ENCODE results near the gene ADM2. TPM values are rescaled to one million over a fixed set of nuclear protein-coding genes. Genes with fewer than 3 reads are reported as not detected.

Gene ADM2
- total RNA-seq, 1 donor from 2014 or later: not detected

DNA sequence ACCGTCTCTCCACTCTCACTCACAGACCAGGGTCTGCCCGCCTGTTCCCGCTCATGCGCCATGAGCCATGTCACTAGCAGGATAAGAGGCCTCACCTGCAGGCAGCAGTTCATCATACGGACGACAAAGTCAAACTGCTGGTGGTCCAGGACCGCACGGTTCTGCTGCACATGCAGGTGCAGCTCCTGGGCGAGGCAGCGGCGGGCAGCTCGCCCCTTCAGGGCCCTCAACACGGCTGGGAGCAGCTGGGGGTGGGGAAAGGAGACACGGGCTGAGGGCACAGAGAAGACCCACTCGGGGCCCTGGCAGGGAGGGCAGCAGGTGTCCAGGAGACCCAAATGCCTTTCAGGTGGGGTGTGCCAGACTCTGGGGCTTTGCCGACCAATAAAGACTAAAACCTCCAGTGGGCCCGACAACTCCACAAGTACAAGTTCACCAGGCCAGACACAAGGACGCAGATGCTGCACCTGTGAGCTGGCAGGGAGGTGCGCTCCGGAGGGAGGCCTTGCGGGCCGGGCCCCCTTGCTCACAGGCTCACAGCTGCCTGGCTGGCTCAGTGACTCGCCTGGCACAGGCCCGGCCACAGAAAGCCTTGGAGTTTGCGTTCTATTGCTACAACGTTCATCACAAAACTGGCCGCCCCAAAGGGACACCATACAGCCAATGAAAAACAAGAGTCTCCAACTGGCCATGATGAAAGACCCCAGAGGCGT, 18.0 kb upstream of the ADM2 start:
- intact Hi-C loops (cut with DNase I): no loop called here
- ATAC-seq (ENCODE audit: poor library complexity) (no peak), DNase-seq (no peak)

DNA sequence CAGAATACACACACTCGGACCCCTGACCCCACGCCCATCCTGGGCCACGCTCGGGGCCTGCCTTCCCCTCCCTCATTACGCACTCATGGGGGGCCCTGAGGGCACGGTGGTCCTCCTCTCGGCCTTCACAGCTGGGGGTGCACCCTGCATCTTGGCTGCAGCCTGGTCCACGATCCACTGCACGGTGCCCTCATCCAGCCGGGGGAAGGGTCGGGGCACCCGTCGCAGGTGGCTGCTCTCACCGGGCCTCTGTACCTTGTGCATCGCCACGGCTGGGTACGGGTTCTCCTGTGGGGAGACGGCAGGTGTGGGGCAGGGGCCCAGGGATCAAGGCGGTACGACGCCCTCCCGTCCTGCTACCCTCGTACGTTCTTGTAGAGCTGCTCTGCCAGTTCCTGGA, 16.9 kb upstream of the ADM2 start:
- intact Hi-C loops (cut with DNase I): no loop called here
- ATAC-seq (ENCODE audit: poor library complexity): no peak
- DNase-seq: no peak

- ATAC-seq (ENCODE audit: poor library complexity): no peak
Observed at GRCh38 chr22:50465066-50465930, 16.0 kb upstream of the ADM2 start.

GRCh38 chr22:50467341-50467740, 14.0 kb upstream of the ADM2 start:
- ATAC-seq (ENCODE audit: poor library complexity) (no peak), DNase-seq (no peak)
- intact Hi-C loops (cut with DNase I): no loop called here

More at GRCh38 chr22:50465066-50465930, 16.0 kb upstream of the ADM2 start:
- no peak for DNase-seq
- intact Hi-C loops (cut with DNase I): no loop called here

DNA sequence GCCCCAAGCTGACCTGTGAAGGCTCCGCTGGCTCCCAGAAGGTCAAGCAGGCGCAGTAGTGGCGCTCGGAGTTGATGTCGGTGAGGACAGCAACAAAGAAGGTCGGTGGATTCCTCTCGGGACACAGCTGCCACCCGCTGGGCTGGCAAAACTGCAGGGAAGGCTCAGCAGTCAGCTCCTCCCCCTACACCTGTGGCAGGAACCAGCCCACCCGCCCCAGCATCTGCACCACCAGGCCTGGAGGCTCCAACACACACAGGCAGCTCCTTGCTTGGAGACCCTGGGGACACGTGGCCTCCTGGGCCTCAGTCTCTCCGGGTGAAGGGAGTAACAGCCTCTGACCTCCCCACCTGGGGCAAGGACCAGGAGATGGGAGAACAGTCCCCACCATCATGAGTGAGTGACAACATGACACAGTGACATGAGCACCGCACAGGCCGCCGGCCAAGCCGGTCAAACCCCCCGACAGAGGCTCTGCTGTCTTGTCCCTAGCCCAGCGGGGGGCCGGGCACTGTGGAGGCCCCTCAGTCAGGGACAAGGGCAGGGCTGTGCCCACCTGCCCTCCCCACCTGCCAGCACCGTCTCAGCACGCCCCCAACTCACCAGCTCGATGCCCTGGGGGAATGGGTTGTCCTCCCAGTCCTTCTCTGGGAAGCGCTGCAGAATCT, 13.4 kb upstream of the ADM2 start:
- ATAC-seq (ENCODE audit: poor library complexity): no peak
- no peak for DNase-seq
- intact Hi-C loops (cut with DNase I): no loop called here

DNA sequence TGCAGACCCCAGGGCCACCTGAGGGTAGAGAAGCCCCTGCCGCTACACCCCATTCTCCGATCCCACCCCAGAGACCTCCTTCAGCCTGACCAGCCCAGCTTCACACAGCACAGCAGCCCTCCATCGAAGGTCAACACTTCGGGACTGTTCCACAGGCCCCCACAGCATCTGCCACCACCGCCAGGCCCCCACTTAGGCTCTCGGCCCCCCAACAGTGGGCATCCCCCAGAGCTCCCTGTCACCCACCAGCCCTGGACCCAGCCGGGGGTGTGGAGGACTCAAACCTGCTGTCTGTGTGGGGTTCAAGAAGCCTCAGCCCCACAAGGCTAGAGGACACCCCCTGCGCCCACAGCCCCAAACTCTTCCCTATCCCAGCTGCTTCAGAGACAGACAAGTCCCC, 12.7 kb upstream of the ADM2 start:
- intact Hi-C loops (cut with DNase I): no loop called here
- no peak for ATAC-seq (ENCODE audit: poor library complexity)

DNA sequence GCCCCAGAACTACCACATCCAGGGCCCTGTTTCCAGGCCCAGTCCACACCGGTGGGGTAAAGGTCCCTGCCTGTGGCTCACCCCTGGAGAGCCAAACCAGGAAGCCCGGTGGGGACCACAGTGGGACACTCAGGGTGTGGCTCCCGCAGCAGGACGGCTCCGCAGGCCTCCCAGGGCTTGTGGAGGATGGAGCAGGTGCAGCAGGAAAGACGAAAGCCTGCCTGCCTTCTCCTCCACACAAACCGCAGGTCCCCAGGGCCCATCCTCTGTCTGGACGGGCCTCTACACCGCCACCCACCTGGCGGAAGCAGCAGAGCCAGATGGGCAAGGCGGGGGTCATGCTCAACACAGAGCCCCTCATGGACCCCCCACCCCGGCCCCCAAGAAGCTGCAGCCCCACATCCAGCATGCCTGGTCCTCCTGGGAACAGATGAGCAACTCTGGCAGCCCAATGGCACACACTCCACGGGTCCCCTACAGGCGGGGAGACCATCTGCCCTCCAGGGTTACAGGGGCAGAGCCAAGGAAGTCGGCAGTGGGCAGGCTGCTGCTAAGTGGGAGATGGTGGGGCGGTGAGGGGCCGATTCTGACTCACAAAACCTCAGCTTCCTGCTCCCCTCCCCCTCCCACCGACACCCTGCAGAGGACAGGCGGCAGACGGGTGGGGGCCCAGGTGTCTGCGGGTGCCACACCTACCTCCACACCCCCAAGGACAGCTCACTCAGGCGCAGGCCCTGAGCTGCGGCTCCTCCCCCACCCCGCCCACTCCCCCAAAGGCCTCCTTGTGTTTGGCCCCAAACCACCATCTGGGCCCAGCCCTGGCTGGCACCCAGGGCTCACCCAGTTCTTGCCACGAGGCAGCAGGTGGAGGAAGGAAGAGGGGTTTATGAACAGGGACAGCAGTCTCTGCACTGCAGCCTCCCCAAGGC, 11.7 kb upstream of the ADM2 start:
- ATAC-seq (ENCODE audit: poor library complexity) (peak; percentile 4), DNase-seq (peak; percentile 71)
- intact Hi-C loops (cut with DNase I): no loop called here

More for the DNA sequence above, 12.7 kb upstream of the ADM2 start:
- DNase-seq: no peak

- DNase-seq (no peak), ATAC-seq (ENCODE audit: poor library complexity) (no peak)
- intact Hi-C loops (cut with DNase I): no loop called here
Observed at GRCh38 chr22:50470491-50470890, 10.9 kb upstream of the ADM2 start.

DNA sequence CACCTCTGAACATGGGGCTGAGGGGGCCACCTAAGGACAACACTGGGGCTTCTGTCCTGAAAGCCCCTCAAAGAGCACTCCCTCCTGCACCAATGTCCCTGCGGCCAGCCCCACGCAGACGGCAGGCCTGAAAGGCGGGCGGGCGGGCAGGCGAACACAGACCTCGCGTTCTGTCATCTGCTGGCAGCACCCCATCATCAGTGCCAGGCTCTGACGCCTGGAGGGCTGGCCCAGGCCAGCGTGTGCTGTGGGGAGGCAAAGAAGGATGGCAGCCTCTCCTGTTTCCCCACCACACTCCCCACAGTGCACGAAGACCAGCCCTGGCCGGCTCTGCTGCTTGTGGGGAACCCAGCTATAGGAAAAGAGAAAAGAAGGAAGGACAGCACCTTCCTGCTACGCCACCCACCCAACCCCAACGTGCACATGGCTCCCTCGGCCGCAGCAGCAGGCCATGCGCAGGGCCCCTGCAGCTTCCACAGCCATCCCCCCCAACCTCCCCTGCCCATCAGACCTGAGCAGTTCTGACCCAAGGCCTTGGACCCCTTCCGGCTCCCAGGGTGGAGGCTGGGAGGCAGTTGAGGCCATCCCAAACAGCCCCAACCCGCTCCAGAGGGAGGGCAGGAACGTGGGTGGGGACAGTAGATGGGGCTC, 10.0 kb upstream of the ADM2 start:
- DNase-seq: no peak
- ATAC-seq (ENCODE audit: poor library complexity): no peak
- intact Hi-C loops (cut with DNase I): no loop called here

DNA sequence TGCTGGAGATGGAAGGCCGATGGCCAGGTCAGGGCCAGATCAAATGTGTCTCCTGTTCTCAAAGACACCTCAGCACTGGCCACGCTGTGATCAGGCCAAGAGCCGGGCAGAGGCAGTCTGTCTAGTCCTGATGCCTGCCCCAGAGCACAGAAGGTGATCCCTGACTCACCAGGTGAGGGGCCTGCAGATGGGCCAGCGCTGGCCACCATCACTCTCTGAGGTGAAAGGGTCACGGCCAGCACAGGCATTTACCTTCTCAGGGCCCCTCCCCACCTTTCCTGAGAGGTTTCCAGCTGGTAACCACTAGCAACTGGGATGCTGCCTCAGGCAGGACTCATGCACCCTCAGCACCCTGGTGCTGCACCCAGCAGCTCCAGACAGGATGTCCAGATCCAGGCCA, 9.4 kb upstream of the ADM2 start:
- DNase-seq (no peak), ATAC-seq (ENCODE audit: poor library complexity) (no peak)
- intact Hi-C loops (cut with DNase I): no loop called here

- intact Hi-C loops (cut with DNase I): no loop called here
- no peak for DNase-seq
- ATAC-seq (ENCODE audit: poor library complexity): no peak
Observed at GRCh38 chr22:50473088-50473487, 8.3 kb upstream of the ADM2 start.

GRCh38 chr22:50473855-50474671, 7.3 kb upstream of the ADM2 start:
- no peak for ATAC-seq (ENCODE audit: poor library complexity)
- intact Hi-C loops (cut with DNase I): no loop called here
- no peak for DNase-seq

DNA sequence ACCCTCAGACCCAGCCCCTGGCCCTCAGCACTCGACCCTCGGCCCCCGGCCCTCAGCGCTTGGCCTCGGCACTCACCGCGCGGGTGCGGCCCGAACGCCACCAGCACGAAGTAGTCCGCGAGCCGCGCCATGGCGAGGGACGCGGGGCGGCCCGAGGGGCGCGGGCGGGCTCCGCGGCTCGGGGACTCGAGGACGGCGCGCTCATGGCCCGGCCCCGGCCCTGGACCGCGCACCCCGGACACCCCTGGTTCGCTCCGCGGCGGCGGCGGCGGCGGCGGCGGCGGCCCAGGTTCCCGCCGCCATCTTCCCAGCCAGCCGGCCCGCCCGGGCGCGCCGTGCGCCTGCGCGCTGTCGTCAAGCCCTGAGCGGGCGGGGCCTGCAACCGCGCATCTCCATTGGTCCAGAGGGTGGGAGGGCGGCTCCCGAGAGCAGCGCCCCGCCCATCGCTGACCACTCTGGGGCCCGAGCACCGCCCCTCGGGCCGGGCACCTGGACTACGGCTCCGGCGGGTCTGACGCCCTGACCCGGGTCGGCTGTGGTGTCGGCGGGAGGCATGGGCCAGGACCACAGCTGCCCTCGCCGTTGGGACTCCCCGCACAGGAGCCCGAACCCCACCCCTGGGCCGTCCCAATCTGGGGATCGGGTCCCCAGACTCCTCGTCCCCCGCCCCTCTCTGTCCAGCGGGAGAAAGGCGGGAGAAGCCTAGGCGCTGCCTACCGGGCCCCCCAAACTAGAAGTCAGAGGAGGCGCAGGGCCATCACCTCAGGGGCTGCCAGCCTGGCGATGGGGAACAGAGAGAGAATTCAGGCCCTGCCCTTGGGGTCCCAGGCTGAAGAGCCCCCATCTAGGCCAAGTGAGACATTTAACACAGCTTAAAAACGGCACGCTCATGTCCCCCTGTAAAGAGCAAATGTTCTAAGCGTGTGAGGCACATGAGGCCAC, 6.4 kb upstream of the ADM2 start, which contains the start of gene SBF1:
Gene SBF1 (minus strand): TSS at position 326 of the 942 bp plus-strand sequence. CDS start 195 bp downstream, at position 131.
- DNase-seq (peak; percentile 96), ATAC-seq (ENCODE audit: poor library complexity) (peak; percentile 99)
- intact Hi-C loops (cut with DNase I): no loop called here

- DNase-seq: no peak
- no peak for ATAC-seq (ENCODE audit: poor library complexity)
- intact Hi-C loops (cut with DNase I): no loop called here
Observed at GRCh38 chr22:50475652-50476002, 5.7 kb upstream of the ADM2 start.

DNA sequence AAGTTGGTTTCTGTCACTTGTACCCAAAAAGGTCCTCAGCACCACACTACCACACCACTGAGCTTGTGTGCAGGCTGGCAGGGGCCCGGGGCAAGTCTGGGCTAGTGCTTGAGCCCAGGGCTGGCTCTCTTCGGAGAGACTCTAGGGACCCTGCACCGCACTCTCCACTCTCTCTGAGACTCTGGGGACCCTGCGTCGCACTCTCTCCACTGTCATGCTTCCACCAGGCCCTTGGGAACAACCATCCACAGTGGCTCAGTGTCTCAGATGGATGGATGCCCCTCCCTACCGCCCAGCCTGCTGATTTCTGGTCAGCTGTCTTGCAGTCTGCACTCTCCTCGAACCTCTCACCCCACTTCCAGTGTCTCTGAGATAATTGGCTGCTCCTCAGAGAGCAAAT, 4.5 kb upstream of the ADM2 start:
- no peak for ATAC-seq (ENCODE audit: poor library complexity)
- intact Hi-C loops (cut with DNase I): no loop called here
- no peak for DNase-seq

GRCh38 chr22:50477923-50478322, 3.4 kb upstream of the ADM2 start:
- intact Hi-C loops (cut with DNase I): no loop called here
- DNase-seq (no peak), ATAC-seq (ENCODE audit: poor library complexity) (no peak)
